Upper lobe of right lung (tissue), 1 donor: Measurements from ENCODE around the gene CIRBP. TPM values are rescaled to one million over a fixed set of nuclear protein-coding genes. Genes with fewer than 3 reads are reported as not detected.

Source experiments
- ATAC-seq: fragments of 200-7000 bp; cut with Tn5 transposase; one replicate; pipeline ENCODE4 v1.9.1; 2020; ENCODE audit warnings: mild to moderate bottlenecking, moderate library complexity
- DNase-seq: peaks from one replicate; pipeline ENCODE4 v3.0.0-alpha.2; 2020
- H3K27ac ChIP-seq: fragments of 200-600 bp; one replicate; pipeline ENCODE4 v1.8.0; 2022
- H3K27me3 ChIP-seq: fragments of 200-600 bp; one replicate; pipeline ENCODE4 v1.8.0; 2022; ENCODE audit warnings: mild to moderate bottlenecking
- H3K36me3 ChIP-seq: fragments of 200-600 bp; one replicate; pipeline ENCODE4 v1.8.0; 2022
- H3K4me1 ChIP-seq: fragments of 200-600 bp; one replicate; pipeline ENCODE4 v1.8.0; 2022
- H3K4me3 ChIP-seq: fragments of 200-600 bp; one replicate; pipeline ENCODE4 v1.8.0; 2022; ENCODE audit warnings: mild to moderate bottlenecking
- H3K9me3 ChIP-seq: fragments of 200-600 bp; one replicate; pipeline ENCODE4 v1.8.0; 2022
- CTCF ChIP-seq: fragments of 200-600 bp; IDR thresholded peaks from one replicate; pipeline ENCODE4 v1.8.0; 2022; ENCODE audit warnings: antibody characterized with exemption
- intact Hi-C: fragments of 100-400 bp; cut with DNase I; formaldehyde crosslinking; loops from one replicate; pipeline ENCODE4 v1.11.0; 2022
- total RNA-seq: library from RNA; stranded (reverse); fragmentation: NEBNext Ultra II Directional; extraction: Animal tissue kit (Norgen Biotek cat#: 25700); gene quantifications from one replicate; pipeline ENCODE4 v1.2.1, GENCODE V29; 2021
- donor health status: DM: no; HTN: yes; CAD: no; lungs with severe emphysema.

CIRBP gene
- total RNA-seq, 1 donor from 2014 or later: 322 TPM

- intact Hi-C loops: no loop called here
- TF ChIP-seq CTCF: no peak
- ATAC-seq: no peak
Measured at GRCh38 chr19:1307320-1307719, 38.2 kb downstream of the CIRBP start.

GRCh38 chr19:1307755-1308303, 38.7 kb downstream of the CIRBP start:
- no peaks in the 10 kb centered on the region for H3K4me1 ChIP-seq
- no peak overlapping the region for H3K27ac ChIP-seq
- DNase-seq (no peak), ATAC-seq (no peak)
- peaks cover 22% of the 10 kb centered on the region for H3K27me3 ChIP-seq
- H3K4me3 ChIP-seq: no peak overlapping the region
- H3K36me3 ChIP-seq: no peaks in the 10 kb centered on the region
- intact Hi-C loops: no loop called here
- H3K9me3 ChIP-seq: no peaks in the 10 kb centered on the region
- TF ChIP-seq CTCF: no peak

More at GRCh38 chr19:1307320-1307719, 38.2 kb downstream of the CIRBP start:
- Histone ChIP-seq H3K36me3 (no peaks in the 10 kb centered on the region), H3K4me3 (no peak overlapping the region), H3K27me3 (peaks cover 20% of the 10 kb centered on the region), H3K27ac (no peak overlapping the region), H3K9me3 (no peaks in the 10 kb centered on the region), H3K4me1 (no peaks in the 10 kb centered on the region)
- no peak for DNase-seq

GRCh38 chr19:1308718-1309117, 39.6 kb downstream of the CIRBP start:
- no peaks in the 10 kb centered on the region for H3K4me1 ChIP-seq
- H3K27ac ChIP-seq: no peak overlapping the region
- TF ChIP-seq CTCF: no peak
- H3K4me3 ChIP-seq: no peak overlapping the region
- no peak for ATAC-seq
- no peaks in the 10 kb centered on the region for H3K9me3 ChIP-seq
- peaks cover 31% of the 10 kb centered on the region for H3K27me3 ChIP-seq
- H3K36me3 ChIP-seq: no peaks in the 10 kb centered on the region
- intact Hi-C loops: no loop called here
- no peak for DNase-seq

GRCh38 chr19:1309977-1310852, 41.1 kb downstream of the CIRBP start:
- intact Hi-C loops: no loop called here
- no peak overlapping the region for H3K4me3 ChIP-seq
- no peak overlapping the region for H3K27ac ChIP-seq
- DNase-seq (no peak), ATAC-seq (no peak)
- TF ChIP-seq CTCF: no peak
- no peaks in the 10 kb centered on the region for H3K4me1 ChIP-seq
- H3K9me3 ChIP-seq: no peaks in the 10 kb centered on the region
- no peaks in the 10 kb centered on the region for H3K36me3 ChIP-seq
- peaks cover 46% of the 10 kb centered on the region for H3K27me3 ChIP-seq

GRCh38 chr19:1310853-1311180, 41.7 kb downstream of the CIRBP start:
- Histone ChIP-seq H3K36me3 (no peaks in the 10 kb centered on the region), H3K9me3 (no peaks in the 10 kb centered on the region), H3K4me3 (no peak overlapping the region), H3K27me3 (peaks cover 52% of the 10 kb centered on the region), H3K27ac (no peak overlapping the region), H3K4me1 (no peaks in the 10 kb centered on the region)
- ATAC-seq (no peak), DNase-seq (no peak)
- no peak for TF ChIP-seq CTCF
- intact Hi-C loops: no loop called here
